ENCODE measurements around the gene LDLRAD3. TPM values are rescaled to one million over a fixed set of nuclear protein-coding genes. Genes with fewer than 3 reads are reported as not detected.

LDLRAD3 gene
- total and polyA plus RNA-seq, 7 experiments from 2014 or later, result 0.08 to 6.9 (median 0.41) TPM; not detected in 3

GRCh38 chr11:36150986-36151385, 207.1 kb downstream of the LDLRAD3 start:
- no peak overlapping the region for H3K4me3 Mint-ChIP-seq
- H3K4me1 Mint-ChIP-seq, result peaks cover 0 to 9% (median 0%) of the 10 kb centered on the region in 7 donors
- POLR2A ChIA-PET, result no interaction called here
- Histone ChIP-seq H3K36me3 (ENCODE audit: control insufficient read depth in 2 of 3, insufficient read depth in 3 of 3, low read length in 3 of 3) (no peaks in the 10 kb centered on the region), H3K4me1 (ENCODE audit: control insufficient read depth in 2 of 2, insufficient read depth in 2 of 2, low read length in 2 of 2) (no peaks in the 10 kb centered on the region), H3K9me3 (ENCODE audit: control insufficient read depth in 2 of 3, low read length in 3 of 3) (no peaks in the 10 kb centered on the region), H3K4me3 (ENCODE audit: low read length) (no peak overlapping the region), H3K27ac (ENCODE audit: low read depth, low read length) (no peak overlapping the region), H3K27me3 (ENCODE audit: control insufficient read depth in 2 of 2, insufficient read depth in 2 of 2, low read length in 2 of 2) (no peaks in the 10 kb centered on the region)
- H3K36me3 Mint-ChIP-seq, result no peaks in the 10 kb centered on the region
- DNase-seq (no peak), ATAC-seq (no peak)
- intact Hi-C loops (cut with micrococcal nuclease), result loop anchor here (1.0 kb wide), 1 partner anchor 535 kb away; no protein-coding TSS in a partner anchor
- CTCF ChIA-PET, result no interaction called here
- H3K27me3 Mint-ChIP-seq, result peaks cover 7 to 29% (median 12%) of the 10 kb centered on the region in 5 donors
- H3K27ac Mint-ChIP-seq, result no peak overlapping the region
- H3K9me3 Mint-ChIP-seq, result peaks cover 0 to under 1% (median 0%) of the 10 kb centered on the region in 11 donors

GRCh38 chr11:36151933-36152580, 208.2 kb downstream of the LDLRAD3 start:
- Mint-ChIP-seq H3K36me3 (no peaks in the 10 kb centered on the region), H3K4me3 (no peak overlapping the region), H3K4me1 (peaks cover 0 to 9% (median 0%) of the 10 kb centered on the region in 7 donors), H3K9me3 (no peaks in the 10 kb centered on the region), H3K27ac (no peak overlapping the region), H3K27me3 (peaks cover 7 to 32% (median 12%) of the 10 kb centered on the region in 5 donors)
- ChIA-PET POLR2A (interaction anchor here (0.5 kb wide), 1 partner anchor 29 kb away, joined by 4 read pairs; no protein-coding TSS in a partner anchor), CTCF (no interaction called here)
- H3K27me3 ChIP-seq (ENCODE audit: control insufficient read depth in 2 of 2, insufficient read depth in 2 of 2, low read length in 2 of 2), result no peaks in the 10 kb centered on the region
- no peak overlapping the region for H3K27ac ChIP-seq (ENCODE audit: low read depth, low read length)
- intact Hi-C loops (cut with micrococcal nuclease), result no loop called here
- no peaks in the 10 kb centered on the region for H3K4me1 ChIP-seq (ENCODE audit: control insufficient read depth in 2 of 2, insufficient read depth in 2 of 2, low read length in 2 of 2)
- no peak overlapping the region for H3K4me3 ChIP-seq (ENCODE audit: low read length)
- no peaks in the 10 kb centered on the region for H3K36me3 ChIP-seq (ENCODE audit: control insufficient read depth in 2 of 3, insufficient read depth in 3 of 3, low read length in 3 of 3)
- H3K9me3 ChIP-seq (ENCODE audit: control insufficient read depth in 2 of 3, low read length in 3 of 3), result no peaks in the 10 kb centered on the region
- ATAC-seq (no peak), DNase-seq (no peak)

- ATAC-seq (no peak), DNase-seq (no peak)
- H3K9me3 ChIP-seq (ENCODE audit: control insufficient read depth in 2 of 3, low read length in 3 of 3), result no peaks in the 10 kb centered on the region
- no peak overlapping the region for H3K4me3 ChIP-seq (ENCODE audit: low read length)
- ChIA-PET POLR2A (no interaction called here), CTCF (no interaction called here)
- H3K4me1 ChIP-seq (ENCODE audit: control insufficient read depth in 2 of 2, insufficient read depth in 2 of 2, low read length in 2 of 2), result no peaks in the 10 kb centered on the region
- Mint-ChIP-seq H3K27me3 (peaks cover 7 to 46% (median 22%) of the 10 kb centered on the region in 5 donors), H3K36me3 (no peaks in the 10 kb centered on the region), H3K4me3 (no peak overlapping the region), H3K9me3 (no peaks in the 10 kb centered on the region), H3K27ac (no peak overlapping the region), H3K4me1 (peaks cover 0 to 9% (median 0%) of the 10 kb centered on the region in 7 donors)
- no peak overlapping the region for H3K27ac ChIP-seq (ENCODE audit: low read depth, low read length)
- intact Hi-C loops (cut with micrococcal nuclease), result no loop called here
- H3K36me3 ChIP-seq (ENCODE audit: control insufficient read depth in 2 of 3, insufficient read depth in 3 of 3, low read length in 3 of 3), result no peaks in the 10 kb centered on the region
- no peaks in the 10 kb centered on the region for H3K27me3 ChIP-seq (ENCODE audit: control insufficient read depth in 2 of 2, insufficient read depth in 2 of 2, low read length in 2 of 2)
Measured at GRCh38 chr11:36153551-36153950, 209.7 kb downstream of the LDLRAD3 start.

- Histone ChIP-seq H3K36me3 (ENCODE audit: control insufficient read depth in 2 of 3, insufficient read depth in 3 of 3, low read length in 3 of 3) (no peaks in the 10 kb centered on the region), H3K27ac (ENCODE audit: low read depth, low read length) (no peak overlapping the region), H3K9me3 (ENCODE audit: control insufficient read depth in 2 of 3, low read length in 3 of 3) (no peaks in the 10 kb centered on the region), H3K27me3 (ENCODE audit: control insufficient read depth in 2 of 2, insufficient read depth in 2 of 2, low read length in 2 of 2) (no peaks in the 10 kb centered on the region), H3K4me3 (ENCODE audit: low read length) (no peak overlapping the region), H3K4me1 (ENCODE audit: control insufficient read depth in 2 of 2, insufficient read depth in 2 of 2, low read length in 2 of 2) (no peaks in the 10 kb centered on the region)
- no peak for DNase-seq
- H3K27me3 Mint-ChIP-seq, result peaks cover 7 to 48% (median 25%) of the 10 kb centered on the region in 5 donors
- CTCF ChIA-PET, result no interaction called here
- H3K36me3 Mint-ChIP-seq, result no peaks in the 10 kb centered on the region
- H3K27ac Mint-ChIP-seq, result no peak overlapping the region
- ATAC-seq, result no peak
- POLR2A ChIA-PET, result no interaction called here
- no peaks in the 10 kb centered on the region for H3K4me1 Mint-ChIP-seq
- intact Hi-C loops (cut with micrococcal nuclease), result no loop called here
- H3K4me3 Mint-ChIP-seq, result no peak overlapping the region
- peaks cover 0 to 1% (median 0%) of the 10 kb centered on the region in 11 donors for H3K9me3 Mint-ChIP-seq
Measured at GRCh38 chr11:36155124-36155561, 211.3 kb downstream of the LDLRAD3 start.

- Mint-ChIP-seq H3K4me1 (no peaks in the 10 kb centered on the region), H3K27ac (no peak overlapping the region), H3K9me3 (peaks cover 0 to 1% (median 0%) of the 10 kb centered on the region in 11 donors), H3K36me3 (no peaks in the 10 kb centered on the region), H3K27me3 (peaks cover 7 to 50% (median 24%) of the 10 kb centered on the region in 5 donors), H3K4me3 (no peak overlapping the region)
- H3K4me3 ChIP-seq (ENCODE audit: low read length), result no peak overlapping the region
- CTCF ChIA-PET, result no interaction called here
- H3K4me1 ChIP-seq (ENCODE audit: control insufficient read depth in 2 of 2, insufficient read depth in 2 of 2, low read length in 2 of 2), result no peaks in the 10 kb centered on the region
- no peaks in the 10 kb centered on the region for H3K36me3 ChIP-seq (ENCODE audit: control insufficient read depth in 2 of 3, insufficient read depth in 3 of 3, low read length in 3 of 3)
- no peaks in the 10 kb centered on the region for H3K27me3 ChIP-seq (ENCODE audit: control insufficient read depth in 2 of 2, insufficient read depth in 2 of 2, low read length in 2 of 2)
- ATAC-seq, result no peak
- intact Hi-C loops (cut with micrococcal nuclease), result no loop called here
- H3K9me3 ChIP-seq (ENCODE audit: control insufficient read depth in 2 of 3, low read length in 3 of 3), result no peaks in the 10 kb centered on the region
- no peak for DNase-seq
- POLR2A ChIA-PET, result no interaction called here
- no peak overlapping the region for H3K27ac ChIP-seq (ENCODE audit: low read depth, low read length)
Measured at GRCh38 chr11:36155770-36156160, 211.9 kb downstream of the LDLRAD3 start.

- no peak overlapping the region for H3K27ac ChIP-seq (ENCODE audit: low read depth, low read length)
- H3K27me3 ChIP-seq (ENCODE audit: control insufficient read depth in 2 of 2, insufficient read depth in 2 of 2, low read length in 2 of 2), result no peaks in the 10 kb centered on the region
- Mint-ChIP-seq H3K36me3 (no peaks in the 10 kb centered on the region), H3K27ac (no peak overlapping the region), H3K4me1 (no peaks in the 10 kb centered on the region), H3K27me3 (peaks cover 6 to 50% (median 21%) of the 10 kb centered on the region in 5 donors), H3K9me3 (peaks cover 0 to 1% (median 0%) of the 10 kb centered on the region in 11 donors), H3K4me3 (no peak overlapping the region)
- POLR2A ChIA-PET, result no interaction called here
- DNase-seq (no peak), ATAC-seq (no peak)
- H3K36me3 ChIP-seq (ENCODE audit: control insufficient read depth in 2 of 3, insufficient read depth in 3 of 3, low read length in 3 of 3), result no peaks in the 10 kb centered on the region
- intact Hi-C loops (cut with micrococcal nuclease), result no loop called here
- CTCF ChIA-PET, result no interaction called here
- H3K4me3 ChIP-seq (ENCODE audit: low read length), result no peak overlapping the region
- H3K9me3 ChIP-seq (ENCODE audit: control insufficient read depth in 2 of 3, low read length in 3 of 3), result no peaks in the 10 kb centered on the region
- no peaks in the 10 kb centered on the region for H3K4me1 ChIP-seq (ENCODE audit: control insufficient read depth in 2 of 2, insufficient read depth in 2 of 2, low read length in 2 of 2)
Measured at GRCh38 chr11:36156161-36156816, 212.4 kb downstream of the LDLRAD3 start.

All from naive thymus-derived CD4-positive, alpha-beta T cell (primary cell).